ENCODE measurements around the gene DOCK1.
"Not testable (repeated sequence)": the region's sequence is repeated elsewhere in the genome, so short reads cannot be mapped to it uniquely, and the experiment has no call there.

- not testable (repeated sequence) for TF ChIP-seq CTCF (conservative IDR thresholded peaks at IDR 0.05; ENCODE audit: low read length); EZH2phosphoT487 (IDR thresholded peaks at IDR 0.05; ENCODE audit: borderline replicate concordance)
These were observed 11.7 kb downstream of the DOCK1 start for GRCh38 chr10:126916952-126917351.
